ENCODE results near the gene ATG101. TPM values are rescaled to one million over a fixed set of nuclear protein-coding genes. Genes with fewer than 3 reads are reported as not detected.
A peak's percentile ranks its signal among the peaks of the same experiment; 100 is the strongest.

Gene ATG101
- total and polyA plus RNA-seq, 2 donors, result 36.7 to 43.3 TPM

DNA sequence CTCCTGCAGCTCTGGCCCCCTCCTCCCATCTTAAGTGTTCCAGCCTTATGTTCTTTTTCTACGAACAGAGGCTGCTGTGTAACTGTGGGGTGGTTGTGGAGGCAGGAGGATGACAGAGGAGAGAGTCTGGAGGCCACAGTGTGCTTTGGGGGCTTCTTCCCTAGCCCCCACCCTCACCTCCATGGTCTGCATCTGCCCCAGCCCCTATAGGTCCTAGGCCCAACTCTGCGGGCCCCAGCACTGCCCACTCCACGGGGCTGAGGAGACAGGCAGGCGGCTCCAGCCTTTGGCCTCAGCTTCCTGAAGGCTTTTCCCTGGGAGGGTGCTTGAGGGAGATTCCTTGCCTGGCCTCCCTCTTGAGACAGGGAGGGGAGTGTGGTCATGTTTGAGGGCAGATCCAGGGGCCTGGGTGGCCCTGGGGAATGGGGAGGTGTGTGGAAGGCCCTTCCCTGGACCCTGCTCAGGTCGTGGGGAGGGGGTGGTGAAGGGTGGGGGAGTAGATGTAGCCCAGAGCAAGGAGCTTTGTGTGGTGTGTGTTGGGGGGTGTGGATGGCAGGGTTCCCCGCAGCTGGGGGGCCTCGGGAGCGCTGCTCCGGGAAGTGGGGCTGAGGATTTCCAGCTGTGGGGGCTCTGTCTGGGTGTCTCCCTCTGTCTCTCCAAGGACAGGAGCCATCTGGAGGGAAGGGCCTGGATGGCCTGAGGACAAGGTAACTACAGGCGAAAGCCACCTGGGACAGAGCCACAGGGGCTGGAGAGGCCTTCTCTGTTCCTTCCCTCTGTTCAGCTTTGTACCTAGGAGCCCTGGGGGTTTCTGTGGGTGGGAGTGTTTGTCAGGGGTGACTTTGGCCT is 10.8 kb downstream of the ATG101 start:
- peaks cover 32 to 53% of the 10 kb centered on the region in 2 donors for H3K4me1 ChIP-seq (ENCODE audit: control insufficient read depth in 2 of 2, insufficient read depth in 2 of 2, low read length in 2 of 2)
- no peaks in the 10 kb centered on the region for H3K9me3 ChIP-seq (ENCODE audit: control insufficient read depth in 2 of 2, insufficient read depth in 1 of 2, low read length in 1 of 2)
- H3K27ac ChIP-seq (ENCODE audit: low read depth in 1 of 2, low read length in 1 of 2), result peak overlapping the region; percentile 46 to 77
- no peaks in the 10 kb centered on the region for H3K27me3 ChIP-seq (ENCODE audit: control insufficient read depth in 2 of 2, insufficient read depth in 1 of 2, low read length in 1 of 2)
- H3K36me3 ChIP-seq (ENCODE audit: control insufficient read depth in 2 of 2, insufficient read depth in 2 of 2, low read length in 1 of 2), result peaks cover 36 to 43% of the 10 kb centered on the region in 2 donors
- H3K4me3 ChIP-seq (ENCODE audit: low read length in 2 of 2), result peak overlapping the region; percentile 48 to 51
- DNase-seq (ENCODE audit: low read depth in 6 of 9, low spot score in 9 of 9), result no peak
- 84% methylated on average over 10 of the region's 10 CpGs for WGBS

- H3K27ac ChIP-seq (ENCODE audit: low read depth in 1 of 2, low read length in 1 of 2), result peak overlapping the region; percentile 66 to 77
- 6% methylated on average over 9 of the region's 9 CpGs for WGBS
- H3K27me3 ChIP-seq (ENCODE audit: control insufficient read depth in 2 of 2, insufficient read depth in 1 of 2, low read length in 1 of 2), result no peaks in the 10 kb centered on the region
- H3K9me3 ChIP-seq (ENCODE audit: control insufficient read depth in 2 of 2, insufficient read depth in 1 of 2, low read length in 1 of 2), result no peaks in the 10 kb centered on the region
- peak overlapping the region; percentile 48 to 51 for H3K4me3 ChIP-seq (ENCODE audit: low read length in 2 of 2)
- peak in 7 of 9 donors; percentile 75 to 94 (median 84) for DNase-seq (ENCODE audit: low read depth in 6 of 9, low spot score in 9 of 9)
- H3K4me1 ChIP-seq (ENCODE audit: control insufficient read depth in 2 of 2, insufficient read depth in 2 of 2, low read length in 2 of 2), result peaks cover 32 to 51% of the 10 kb centered on the region in 2 donors
- peaks cover 30 to 38% of the 10 kb centered on the region in 2 donors for H3K36me3 ChIP-seq (ENCODE audit: control insufficient read depth in 2 of 2, insufficient read depth in 2 of 2, low read length in 1 of 2)
Observed at GRCh38 chr12:52081263-52081733, 11.5 kb downstream of the ATG101 start.

GRCh38 chr12:52082026-52082668 is 12.4 kb downstream of the ATG101 start:
- DNase-seq (ENCODE audit: low read depth in 6 of 9, low spot score in 9 of 9), result no peak
- Histone ChIP-seq H3K36me3 (ENCODE audit: control insufficient read depth in 2 of 2, insufficient read depth in 2 of 2, low read length in 1 of 2) (peaks cover 21 to 30% of the 10 kb centered on the region in 2 donors), H3K4me3 (ENCODE audit: low read length in 2 of 2) (peak overlapping the region; percentile 48 to 51), H3K4me1 (ENCODE audit: control insufficient read depth in 2 of 2, insufficient read depth in 2 of 2, low read length in 2 of 2) (peaks cover 32 to 56% of the 10 kb centered on the region in 2 donors), H3K9me3 (ENCODE audit: control insufficient read depth in 2 of 2, insufficient read depth in 1 of 2, low read length in 1 of 2) (no peaks in the 10 kb centered on the region), H3K27ac (ENCODE audit: low read depth in 1 of 2, low read length in 1 of 2) (peak overlapping the region; percentile 36 to 77), H3K27me3 (ENCODE audit: control insufficient read depth in 2 of 2, insufficient read depth in 1 of 2, low read length in 1 of 2) (peaks cover 0 to 2% of the 10 kb centered on the region in 2 donors)
- 88% methylated on average over 13 of the region's 13 CpGs for WGBS

- WGBS, result 91% methylated on average over 4 of the region's 4 CpGs
- Histone ChIP-seq H3K4me3 (ENCODE audit: low read length in 2 of 2) (peak overlapping the region in 1 of 2 donors; percentile 51), H3K27me3 (ENCODE audit: control insufficient read depth in 2 of 2, insufficient read depth in 1 of 2, low read length in 1 of 2) (peaks cover 0 to 5% of the 10 kb centered on the region in 2 donors), H3K4me1 (ENCODE audit: control insufficient read depth in 2 of 2, insufficient read depth in 2 of 2, low read length in 2 of 2) (peaks cover 32 to 60% of the 10 kb centered on the region in 2 donors), H3K36me3 (ENCODE audit: control insufficient read depth in 2 of 2, insufficient read depth in 2 of 2, low read length in 1 of 2) (peaks cover 17 to 25% of the 10 kb centered on the region in 2 donors), H3K27ac (ENCODE audit: low read depth in 1 of 2, low read length in 1 of 2) (peak overlapping the region in 1 of 2 donors; percentile 77), H3K9me3 (ENCODE audit: control insufficient read depth in 2 of 2, insufficient read depth in 1 of 2, low read length in 1 of 2) (no peaks in the 10 kb centered on the region)
- peak in 1 of 9 donors; percentile 49 for DNase-seq (ENCODE audit: low read depth in 6 of 9, low spot score in 9 of 9)
Observed at GRCh38 chr12:52082669-52082987, 12.8 kb downstream of the ATG101 start.

- WGBS, result 51% methylated on average over 11 of the region's 11 CpGs
- Histone ChIP-seq H3K27me3 (ENCODE audit: control insufficient read depth in 2 of 2, insufficient read depth in 1 of 2, low read length in 1 of 2) (peaks cover 0 to 5% of the 10 kb centered on the region in 2 donors), H3K27ac (ENCODE audit: low read depth in 1 of 2, low read length in 1 of 2) (peak overlapping the region in 1 of 2 donors; percentile 77), H3K4me3 (ENCODE audit: low read length in 2 of 2) (peak overlapping the region in 1 of 2 donors; percentile 51), H3K4me1 (ENCODE audit: control insufficient read depth in 2 of 2, insufficient read depth in 2 of 2, low read length in 2 of 2) (peaks cover 36 to 65% of the 10 kb centered on the region in 2 donors), H3K36me3 (ENCODE audit: control insufficient read depth in 2 of 2, insufficient read depth in 2 of 2, low read length in 1 of 2) (peaks cover 13 to 21% of the 10 kb centered on the region in 2 donors), H3K9me3 (ENCODE audit: control insufficient read depth in 2 of 2, insufficient read depth in 1 of 2, low read length in 1 of 2) (no peaks in the 10 kb centered on the region)
- peak in 3 of 9 donors; percentile 71 to 81 (median 79) for DNase-seq (ENCODE audit: low read depth in 6 of 9, low spot score in 9 of 9)
Observed at GRCh38 chr12:52082988-52083637, 13.3 kb downstream of the ATG101 start.

GRCh38 chr12:52083638-52083996 is 13.8 kb downstream of the ATG101 start:
- no peak for DNase-seq (ENCODE audit: low read depth in 6 of 9, low spot score in 9 of 9)
- Histone ChIP-seq H3K36me3 (ENCODE audit: control insufficient read depth in 2 of 2, insufficient read depth in 2 of 2, low read length in 1 of 2) (peaks cover 8 to 16% of the 10 kb centered on the region in 2 donors), H3K27ac (ENCODE audit: low read depth in 1 of 2, low read length in 1 of 2) (no peak overlapping the region), H3K9me3 (ENCODE audit: control insufficient read depth in 2 of 2, insufficient read depth in 1 of 2, low read length in 1 of 2) (no peaks in the 10 kb centered on the region), H3K27me3 (ENCODE audit: control insufficient read depth in 2 of 2, insufficient read depth in 1 of 2, low read length in 1 of 2) (peaks cover 0 to 8% of the 10 kb centered on the region in 2 donors), H3K4me3 (ENCODE audit: low read length in 2 of 2) (no peak overlapping the region), H3K4me1 (ENCODE audit: control insufficient read depth in 2 of 2, insufficient read depth in 2 of 2, low read length in 2 of 2) (peaks cover 40 to 65% of the 10 kb centered on the region in 2 donors)
- 6% methylated on average over 2 of the region's 2 CpGs for WGBS

DNA sequence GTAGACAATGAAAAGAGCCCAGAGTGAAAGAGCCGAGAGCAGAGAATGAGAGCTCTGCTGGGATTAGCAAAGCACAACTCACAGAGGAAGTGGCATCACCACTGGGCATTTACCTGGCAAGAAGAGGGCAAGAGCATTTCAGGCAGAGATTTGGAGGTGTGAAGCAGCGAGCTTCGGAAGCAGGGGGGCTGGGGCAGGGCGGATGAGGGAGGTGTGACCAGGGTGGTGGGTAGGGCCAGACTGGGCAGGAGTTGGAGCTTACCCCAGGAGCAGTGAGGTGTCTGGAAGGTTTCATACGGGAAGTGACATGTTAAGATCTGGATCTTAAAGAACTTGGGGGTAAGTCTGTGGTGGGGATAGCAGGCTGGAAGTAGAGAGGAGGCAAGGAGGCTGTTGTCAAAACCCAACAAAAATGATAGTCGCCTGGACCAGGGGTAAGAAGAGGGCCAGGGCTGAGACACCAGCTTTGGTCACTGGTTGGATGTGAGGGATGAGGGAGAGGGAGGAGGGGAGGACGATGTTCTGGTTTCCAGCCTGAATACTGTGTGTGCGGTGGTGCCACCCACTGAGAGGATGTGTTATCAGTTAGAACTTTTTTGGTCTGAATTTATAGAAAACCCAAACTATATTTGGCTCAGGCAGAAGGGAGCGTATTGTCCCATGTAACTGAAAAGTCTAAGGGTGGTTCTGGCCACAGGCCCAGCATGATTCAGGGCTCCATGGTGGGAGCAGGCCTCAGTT is 14.9 kb downstream of the ATG101 start:
- peaks cover 49 to 66% of the 10 kb centered on the region in 2 donors for H3K4me1 ChIP-seq (ENCODE audit: control insufficient read depth in 2 of 2, insufficient read depth in 2 of 2, low read length in 2 of 2)
- H3K27ac ChIP-seq (ENCODE audit: low read depth in 1 of 2, low read length in 1 of 2), result no peak overlapping the region
- no peaks in the 10 kb centered on the region for H3K9me3 ChIP-seq (ENCODE audit: control insufficient read depth in 2 of 2, insufficient read depth in 1 of 2, low read length in 1 of 2)
- peaks cover 0 to 8% of the 10 kb centered on the region in 2 donors for H3K27me3 ChIP-seq (ENCODE audit: control insufficient read depth in 2 of 2, insufficient read depth in 1 of 2, low read length in 1 of 2)
- no peak overlapping the region for H3K4me3 ChIP-seq (ENCODE audit: low read length in 2 of 2)
- DNase-seq (ENCODE audit: low read depth in 6 of 9, low spot score in 9 of 9), result no peak
- WGBS, result 97% methylated on average over 9 of the region's 9 CpGs
- peaks cover 5 to 6% of the 10 kb centered on the region in 2 donors for H3K36me3 ChIP-seq (ENCODE audit: control insufficient read depth in 2 of 2, insufficient read depth in 2 of 2, low read length in 1 of 2)

DNA sequence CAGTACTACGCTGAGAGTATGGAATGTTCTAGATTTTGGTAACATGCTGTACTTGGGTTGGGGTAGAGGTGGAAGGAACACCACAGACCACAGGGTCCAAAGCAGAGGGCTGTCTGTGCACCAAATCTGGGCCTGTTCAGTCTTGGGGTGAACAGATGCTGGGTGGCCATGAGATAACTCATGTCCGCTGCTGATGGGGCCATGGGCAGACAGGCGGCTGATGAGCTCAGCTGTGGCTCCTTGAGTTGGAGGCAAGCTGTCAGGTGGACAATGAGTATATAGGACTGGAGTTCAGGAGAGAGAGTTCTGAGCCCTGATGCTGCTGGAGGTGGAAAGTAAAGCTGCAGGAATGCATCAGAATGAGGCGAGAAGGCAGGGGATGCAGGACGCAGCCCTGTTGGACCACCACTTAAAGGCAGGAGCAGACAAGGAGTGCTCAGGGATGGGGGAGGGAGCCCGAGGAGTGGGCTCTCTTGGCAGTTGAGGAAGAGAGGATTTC is 16.0 kb downstream of the ATG101 start:
- Histone ChIP-seq H3K27ac (ENCODE audit: low read depth in 1 of 2, low read length in 1 of 2) (no peak overlapping the region), H3K27me3 (ENCODE audit: control insufficient read depth in 2 of 2, insufficient read depth in 1 of 2, low read length in 1 of 2) (peaks cover 0 to 11% of the 10 kb centered on the region in 2 donors), H3K4me1 (ENCODE audit: control insufficient read depth in 2 of 2, insufficient read depth in 2 of 2, low read length in 2 of 2) (peaks cover 50 to 69% of the 10 kb centered on the region in 2 donors), H3K4me3 (ENCODE audit: low read length in 2 of 2) (no peak overlapping the region), H3K36me3 (ENCODE audit: control insufficient read depth in 2 of 2, insufficient read depth in 2 of 2, low read length in 1 of 2) (peaks cover 0 to 6% of the 10 kb centered on the region in 2 donors), H3K9me3 (ENCODE audit: control insufficient read depth in 2 of 2, insufficient read depth in 1 of 2, low read length in 1 of 2) (no peaks in the 10 kb centered on the region)
- WGBS, result 95% methylated on average over 6 of the region's 6 CpGs
- DNase-seq (ENCODE audit: low read depth in 6 of 9, low spot score in 9 of 9), result no peak
